ENCODE data around the gene STXBP5L.
"Not testable (repeated sequence)": the region's sequence is repeated elsewhere in the genome, so short reads cannot be mapped to it uniquely, and the experiment has no call there.

Gene STXBP5L

GRCh38 chr3:120908030-120908794 is at the start of gene STXBP5L:
Gene STXBP5L, plus strand, starts transcription at chr3:120908205. Its CDS starts 1,374 bp downstream, at chr3:120909579.
- DNase-seq: peak; percentile 18 to 45

GRCh38 chr3:120858521-120858920 is 49.5 kb upstream of the STXBP5L start:
- DNase-seq: no peak

- no peak for DNase-seq
Observed at GRCh38 chr3:120864541-120864940, 43.5 kb upstream of the STXBP5L start.

GRCh38 chr3:120875507-120875906 is 32.5 kb upstream of the STXBP5L start:
- no peak for DNase-seq

GRCh38 chr3:120875989-120876388 is 32.0 kb upstream of the STXBP5L start:
- no peak for DNase-seq

- DNase-seq: no peak
Observed at GRCh38 chr3:120879411-120879810, 28.6 kb upstream of the STXBP5L start.

GRCh38 chr3:120892921-120893320 is 15.1 kb upstream of the STXBP5L start:
- no peak for DNase-seq

GRCh38 chr3:120894316-120895057 is 13.5 kb upstream of the STXBP5L start:
- no peak for DNase-seq

GRCh38 chr3:120901716-120902115 is 6.3 kb upstream of the STXBP5L start:
- not testable (repeated sequence) for DNase-seq

GRCh38 chr3:120903221-120903620 is 4.8 kb upstream of the STXBP5L start:
- no peak for DNase-seq

- no peak for DNase-seq
Observed at GRCh38 chr3:120907659-120908029, 361 bp upstream of the STXBP5L start.

GRCh38 chr3:120908795-120909601 is 993 bp downstream of the STXBP5L start:
- no peak for DNase-seq

- no peak for DNase-seq
Observed at GRCh38 chr3:120909602-120909878, 1.5 kb downstream of the STXBP5L start.

GRCh38 chr3:120926146-120926545 is 18.1 kb downstream of the STXBP5L start:
- DNase-seq: no peak

GRCh38 chr3:120928991-120929390 is 21.0 kb downstream of the STXBP5L start:
- no peak for DNase-seq

- DNase-seq: no peak
Observed at GRCh38 chr3:120931593-120931992, 23.6 kb downstream of the STXBP5L start.

GRCh38 chr3:120956143-120956542 is 48.1 kb downstream of the STXBP5L start:
- DNase-seq: no peak

- DNase-seq: no peak
Observed at GRCh38 chr3:120982608-120983320, 74.8 kb downstream of the STXBP5L start.

- DNase-seq: no peak
Observed at GRCh38 chr3:120983321-120983665, 75.3 kb downstream of the STXBP5L start.

GRCh38 chr3:120983841-120984240 is 75.8 kb downstream of the STXBP5L start:
- DNase-seq: no peak

GRCh38 chr3:120985242-120985641 is 77.2 kb downstream of the STXBP5L start:
- no peak for DNase-seq

- no peak for DNase-seq
Observed at GRCh38 chr3:120988994-120989393, 81.0 kb downstream of the STXBP5L start.

GRCh38 chr3:121018917-121019321 is 110.9 kb downstream of the STXBP5L start:
- no peak for DNase-seq

Measured in stimulated activated CD4-positive, alpha-beta T cell treated with anti-CD3 and anti-CD28 coated beads, Interleukin-4, amount 100 ng/mL, for 4 hours (primary cell).